Glutamatergic neuron (in vitro differentiated cells): ENCODE measurements around the gene GALNT5. TPM values are rescaled to one million over a fixed set of nuclear protein-coding genes. Genes with fewer than 3 reads are reported as not detected.

ENCODE experiments used
- DNase-seq: peaks from one replicate; pipeline ENCODE4 v3.0.0; 2022
- H3K27ac Mint-ChIP-seq: one replicate; pipeline ENCODE4 v1.8.0; 2020; ENCODE audit warnings: mild to moderate bottlenecking, mixed read lengths, inconsistent platforms; ENCODE audit not compliant: unreplicated experiment
- H3K27me3 Mint-ChIP-seq: one replicate; pipeline ENCODE4 v1.8.0; 2020; ENCODE audit warnings: mild to moderate bottlenecking, moderate library complexity, mixed read lengths, inconsistent platforms; ENCODE audit not compliant: unreplicated experiment
- H3K36me3 Mint-ChIP-seq: one replicate; pipeline ENCODE4 v1.8.0; 2020; ENCODE audit warnings: mild to moderate bottlenecking, mixed read lengths, inconsistent platforms; ENCODE audit not compliant: unreplicated experiment
- H3K4me1 Mint-ChIP-seq: one replicate; pipeline ENCODE4 v1.8.0; 2020; ENCODE audit warnings: mild to moderate bottlenecking, low read depth, mixed read lengths, inconsistent platforms; ENCODE audit not compliant: unreplicated experiment
- H3K4me3 Mint-ChIP-seq: one replicate; pipeline ENCODE4 v1.8.0; 2020; ENCODE audit warnings: mild to moderate bottlenecking, mixed read lengths, inconsistent platforms; ENCODE audit not compliant: unreplicated experiment
- H3K9me3 Mint-ChIP-seq: one replicate; pipeline ENCODE4 v1.8.0; 2020; ENCODE audit warnings: mild to moderate bottlenecking, moderate library complexity, mixed read lengths, inconsistent platforms; ENCODE audit not compliant: unreplicated experiment
- CTCF ChIP-seq: fragments of 200-600 bp; sonication (generic); IDR thresholded peaks from one replicate; pipeline ENCODE4 v1.5.0; 2021; ENCODE audit not compliant: partially characterized antibody, unreplicated experiment
- total RNA-seq: library from RNA; stranded (reverse); fragmentation: NEBNext Ultra II Directional; extraction: Animal tissue kit (Norgen Biotek cat#: 25700); gene quantifications from one replicate; pipeline ENCODE4 v1.2.1, GENCODE V29; 2021; ENCODE audit not compliant: unreplicated experiment

GALNT5 gene
- total RNA-seq, 1 donor from 2014 or later = 0.10 TPM

GRCh38 chr2:157256626-157257025 lies 879 bp upstream of the GALNT5 start:
- DNase-seq = no peak
- Mint-ChIP-seq H3K4me3 (no peak overlapping the region), H3K27me3 (no peaks in the 10 kb centered on the region), H3K36me3 (no peaks in the 10 kb centered on the region), H3K27ac (no peak overlapping the region), H3K4me1 (peaks cover 15% of the 10 kb centered on the region), H3K9me3 (no peaks in the 10 kb centered on the region)
- no peak for TF ChIP-seq CTCF

GRCh38 chr2:157258520-157259326 lies 1.2 kb downstream of the GALNT5 start:
- H3K9me3 Mint-ChIP-seq = no peaks in the 10 kb centered on the region
- no peak for DNase-seq
- H3K36me3 Mint-ChIP-seq = no peaks in the 10 kb centered on the region
- no peak for TF ChIP-seq CTCF
- no peak overlapping the region for H3K4me3 Mint-ChIP-seq
- H3K4me1 Mint-ChIP-seq = peaks cover 15% of the 10 kb centered on the region
- H3K27ac Mint-ChIP-seq = no peak overlapping the region
- H3K27me3 Mint-ChIP-seq = no peaks in the 10 kb centered on the region

- no peaks in the 10 kb centered on the region for H3K36me3 Mint-ChIP-seq
- H3K4me3 Mint-ChIP-seq = no peak overlapping the region
- H3K27me3 Mint-ChIP-seq = no peaks in the 10 kb centered on the region
- H3K4me1 Mint-ChIP-seq = peaks cover 15% of the 10 kb centered on the region
- H3K9me3 Mint-ChIP-seq = no peaks in the 10 kb centered on the region
- H3K27ac Mint-ChIP-seq = no peak overlapping the region
- TF ChIP-seq CTCF = no peak
- no peak for DNase-seq
Measured at GRCh38 chr2:157259386-157259785, 1.9 kb downstream of the GALNT5 start.

- no peaks in the 10 kb centered on the region for H3K27me3 Mint-ChIP-seq
- H3K4me3 Mint-ChIP-seq = no peak overlapping the region
- peaks cover 15% of the 10 kb centered on the region for H3K4me1 Mint-ChIP-seq
- no peak for TF ChIP-seq CTCF
- no peaks in the 10 kb centered on the region for H3K9me3 Mint-ChIP-seq
- H3K36me3 Mint-ChIP-seq = no peaks in the 10 kb centered on the region
- DNase-seq = no peak
- H3K27ac Mint-ChIP-seq = no peak overlapping the region
Measured at GRCh38 chr2:157259960-157260359, 2.5 kb downstream of the GALNT5 start.

- TF ChIP-seq CTCF = no peak
- Mint-ChIP-seq H3K9me3 (no peaks in the 10 kb centered on the region), H3K36me3 (no peaks in the 10 kb centered on the region), H3K4me3 (no peak overlapping the region), H3K27me3 (no peaks in the 10 kb centered on the region), H3K4me1 (peaks cover 15% of the 10 kb centered on the region), H3K27ac (no peak overlapping the region)
- no peak for DNase-seq
Measured at GRCh38 chr2:157260533-157261198, 3.2 kb downstream of the GALNT5 start.
